Lower leg skin (tissue), 3 donors: ENCODE results near the gene CAPZA1.

Experiments used
- CTCF ChIP-seq, 3 donors: fragments of 450-650 bp; IDR thresholded peaks; one replicate each; pipeline ENCODE4 v1.5.1; 2016; ENCODE audit warnings: antibody characterized with exemption in 3 of 3, mild to moderate bottlenecking in 3 of 3, moderate library complexity in 2 of 3
- POLR2A ChIP-seq, 2 donors: fragments of 450-650 bp; IDR thresholded peaks; one replicate each; pipeline ENCODE4 v1.6.1; 2016 to 2017; ENCODE audit warnings: antibody characterized with exemption in 2 of 2, mild to moderate bottlenecking in 1 of 2, moderate library complexity in 1 of 2

DNA sequence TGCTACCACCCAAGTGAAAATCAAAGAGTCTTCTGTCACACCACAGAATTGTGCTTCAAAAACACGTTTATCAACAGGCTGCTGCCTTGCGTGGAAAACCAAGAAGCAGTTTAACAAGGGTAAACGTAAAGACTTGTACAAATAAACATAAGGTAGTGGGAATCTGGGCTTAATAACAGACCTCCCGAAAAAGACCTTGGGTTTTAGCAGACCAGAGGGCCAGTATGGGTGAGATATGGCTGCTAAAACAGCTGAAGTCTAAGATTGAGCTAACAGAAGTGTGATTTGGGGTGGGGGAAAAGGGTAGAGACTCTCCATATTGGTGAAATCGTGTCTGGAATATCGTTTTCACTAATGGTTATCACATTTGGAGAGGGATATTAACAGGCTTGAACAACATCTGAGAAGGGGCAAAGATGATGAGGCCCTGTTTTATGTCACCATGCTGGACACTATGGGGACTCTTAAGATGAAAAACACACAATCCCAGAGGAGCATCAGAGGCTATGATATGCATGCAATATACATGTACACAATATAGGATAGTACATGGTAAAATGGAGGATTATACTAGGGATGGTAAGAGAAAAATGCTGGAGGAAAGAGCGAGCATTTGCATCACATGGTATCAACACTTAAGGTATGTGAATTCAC is 56.2 kb downstream of the CAPZA1 start:
- TF ChIP-seq CTCF (IDR thresholded peaks at IDR 0.05) = no peak
- no peak for TF ChIP-seq POLR2A (IDR thresholded peaks at IDR 0.05)
